C4-2B (cell line): ENCODE results near the gene MSI2.

Experiments
- CTCF ChIP-seq: fragments of 450-650 bp; conservative IDR thresholded peaks from 2 replicates; pipeline ENCODE4 v1.5.1; 2017; ENCODE audit warnings: mild to moderate bottlenecking
- ZFX ChIP-seq: fragments of 450-650 bp; IDR thresholded peaks from 2 replicates; pipeline ENCODE4 v1.6.1; 2017

- no peak for TF ChIP-seq CTCF
- no peak for TF ChIP-seq ZFX
These were observed 28.8 kb downstream of the MSI2 start for GRCh38 chr17:57284984-57285646.
